ENCODE data around the gene USH1G. TPM values are rescaled to one million over a fixed set of nuclear protein-coding genes. Genes with fewer than 3 reads are reported as not detected.

Gene USH1G
- total and polyA plus RNA-seq, 2 of the 13 experiments (the other 11 are each of a cell fraction or from before 2014, with no cell fraction given): 0.04 TPM; not detected in 1

- TF ChIP-seq NR2C2 (CRISPR knock-in tag; IDR thresholded peaks at IDR 0.05; ENCODE audit: borderline replicate concordance): peak; percentile 63
- peak; percentile 23; the same call in 1 of the 2 replicates for TF ChIP-seq ZNF766 (CRISPR knock-in tag; IDR thresholded peaks at IDR 0.05; ENCODE audit: borderline replicate concordance)
- TF ChIP-seq ZNF142 (CRISPR knock-in tag; IDR thresholded peaks at IDR 0.05): no peak
- TF ChIP-seq PPARG (CRISPR knock-in tag; conservative IDR thresholded peaks at IDR 0.05): 0 out of 2 replicates have a peak, but pooled peaks have one; percentile 42
- TF ChIP-seq ZNF781 (CRISPR knock-in tag; IDR thresholded peaks at IDR 0.05; ENCODE audit: borderline replicate concordance, not compliant biosample characterization): peak; percentile 47
- TF ChIP-seq KAT2B (IDR thresholded peaks at IDR 0.05; ENCODE audit: borderline replicate concordance, low read depth, low read length): no peak
- no peak for TF ChIP-seq NFRKB (IDR thresholded peaks at IDR 0.05)
- TF ChIP-seq NKX3-1 (CRISPR knock-in tag; IDR thresholded peaks at IDR 0.05): peak; percentile 70; the same call in 1 of the 2 replicates
- TF ChIP-seq ZMYM3 (CRISPR knock-in tag; IDR thresholded peaks at IDR 0.05): no peak
- no peak; the same call in 1 of the 2 replicates for TF ChIP-seq ZNF333 (CRISPR knock-in tag; IDR thresholded peaks at IDR 0.05; ENCODE audit: borderline replicate concordance)
- no peak for TF ChIP-seq DPF2 (CRISPR knock-in tag; IDR thresholded peaks at IDR 0.05; ENCODE audit: borderline replicate concordance, low read depth)
- TF ChIP-seq SNAI1 (CRISPR knock-in tag; IDR thresholded peaks at IDR 0.05; ENCODE audit: borderline replicate concordance): peak; percentile 49; the same call in 1 of the 2 replicates
- TF ChIP-seq MYNN (CRISPR knock-in tag; IDR thresholded peaks at IDR 0.05; ENCODE audit: low read depth): no peak
- TF ChIP-seq MAFK (conservative IDR thresholded peaks at IDR 0.05 in 1 of 2, IDR thresholded peaks at IDR 0.05 in 1 of 2; ENCODE audit: low read length in 2 of 2): no peak
- TF ChIP-seq ZNF749 (CRISPR knock-in tag; IDR thresholded peaks at IDR 0.05; ENCODE audit: borderline replicate concordance): no peak
- peak; percentile 71 for TF ChIP-seq SIN3B (IDR thresholded peaks at IDR 0.05; ENCODE audit: low read length)
- TF ChIP-seq ZNF484 (CRISPR knock-in tag; IDR thresholded peaks at IDR 0.05; ENCODE audit: borderline replicate concordance, low read depth): no peak
- peak; percentile 67; the same call in 1 of the 2 replicates for TF ChIP-seq SP140L (CRISPR knock-in tag; IDR thresholded peaks at IDR 0.05; ENCODE audit: borderline replicate concordance)
- TF ChIP-seq ZNF556 (CRISPR knock-in tag; IDR thresholded peaks at IDR 0.05; ENCODE audit: borderline replicate concordance): peak; percentile 34; the same call in 1 of the 2 replicates
- TF ChIP-seq ZNF24 (IDR thresholded peaks at IDR 0.05): no peak
- TF ChIP-seq ZEB1 (IDR thresholded peaks at IDR 0.05; ENCODE audit: insufficient replicate concordance, low read depth): peak; percentile 73
- TF ChIP-seq ZNF709 (CRISPR knock-in tag; IDR thresholded peaks at IDR 0.05): peak; percentile 79; the same call in 1 of the 2 replicates
Measured at GRCh38 chr17:74873037-74873873, 49.8 kb downstream of the USH1G start (continued).

Data from HepG2 (cell line).